ENCODE data around the gene RAB21. TPM values are rescaled to one million over a fixed set of nuclear protein-coding genes. Genes with fewer than 3 reads are reported as not detected.

The RAB21 gene
- total RNA-seq, 4 donors from 2014 or later: 14.1 to 26.6 (median 18.0) TPM

DNA sequence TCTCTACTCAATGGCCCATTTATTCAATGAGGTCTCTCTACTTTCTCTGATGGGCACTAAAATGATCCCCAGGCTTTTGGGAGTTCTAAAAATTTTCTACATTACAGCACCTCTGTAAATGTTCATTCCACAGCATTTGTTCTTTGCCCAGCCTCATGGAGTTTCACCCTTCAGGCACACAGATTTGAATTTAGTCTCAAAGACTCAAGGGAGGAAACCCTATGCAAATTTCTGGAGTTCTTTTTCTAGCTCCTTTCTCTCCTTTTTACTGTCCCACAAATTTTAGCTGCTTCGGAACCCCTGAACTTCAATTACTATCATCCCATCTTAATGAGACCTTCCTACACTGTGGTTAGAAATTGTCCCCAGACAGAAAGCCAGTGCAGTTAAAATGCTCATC, 17.5 kb upstream of the RAB21 start:
- TF ChIP-seq, protein P1, sequence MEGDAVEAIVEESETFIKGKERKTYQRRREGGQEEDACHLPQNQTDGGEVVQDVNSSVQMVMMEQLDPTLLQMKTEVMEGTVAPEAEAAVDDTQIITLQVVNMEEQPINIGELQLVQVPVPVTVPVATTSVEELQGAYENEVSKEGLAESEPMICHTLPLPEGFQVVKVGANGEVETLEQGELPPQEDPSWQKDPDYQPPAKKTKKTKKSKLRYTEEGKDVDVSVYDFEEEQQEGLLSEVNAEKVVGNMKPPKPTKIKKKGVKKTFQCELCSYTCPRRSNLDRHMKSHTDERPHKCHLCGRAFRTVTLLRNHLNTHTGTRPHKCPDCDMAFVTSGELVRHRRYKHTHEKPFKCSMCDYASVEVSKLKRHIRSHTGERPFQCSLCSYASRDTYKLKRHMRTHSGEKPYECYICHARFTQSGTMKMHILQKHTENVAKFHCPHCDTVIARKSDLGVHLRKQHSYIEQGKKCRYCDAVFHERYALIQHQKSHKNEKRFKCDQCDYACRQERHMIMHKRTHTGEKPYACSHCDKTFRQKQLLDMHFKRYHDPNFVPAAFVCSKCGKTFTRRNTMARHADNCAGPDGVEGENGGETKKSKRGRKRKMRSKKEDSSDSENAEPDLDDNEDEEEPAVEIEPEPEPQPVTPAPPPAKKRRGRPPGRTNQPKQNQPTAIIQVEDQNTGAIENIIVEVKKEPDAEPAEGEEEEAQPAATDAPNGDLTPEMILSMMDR (IDR thresholded peaks at IDR 0.05; ENCODE audit: low read depth): no peak

DNA sequence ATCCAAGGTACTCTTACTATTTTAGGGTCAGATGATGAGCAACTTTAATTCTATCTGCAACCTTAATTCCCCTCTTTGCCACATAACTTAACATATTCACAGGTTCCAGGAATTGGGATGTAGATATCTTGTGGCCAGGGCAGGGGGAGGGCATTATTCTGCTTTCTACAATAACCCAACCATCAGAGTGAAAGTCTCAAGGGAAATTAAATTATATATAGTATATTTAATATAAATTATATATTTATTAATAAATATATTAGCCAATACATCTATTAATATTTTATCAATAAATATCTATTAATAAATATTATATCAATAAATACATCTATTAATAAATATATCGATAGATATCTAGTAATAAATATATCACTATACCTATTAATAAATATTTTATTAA, 11.7 kb upstream of the RAB21 start:
- TF ChIP-seq, protein P1 (IDR thresholded peaks at IDR 0.05; ENCODE audit: low read depth): no peak

DNA sequence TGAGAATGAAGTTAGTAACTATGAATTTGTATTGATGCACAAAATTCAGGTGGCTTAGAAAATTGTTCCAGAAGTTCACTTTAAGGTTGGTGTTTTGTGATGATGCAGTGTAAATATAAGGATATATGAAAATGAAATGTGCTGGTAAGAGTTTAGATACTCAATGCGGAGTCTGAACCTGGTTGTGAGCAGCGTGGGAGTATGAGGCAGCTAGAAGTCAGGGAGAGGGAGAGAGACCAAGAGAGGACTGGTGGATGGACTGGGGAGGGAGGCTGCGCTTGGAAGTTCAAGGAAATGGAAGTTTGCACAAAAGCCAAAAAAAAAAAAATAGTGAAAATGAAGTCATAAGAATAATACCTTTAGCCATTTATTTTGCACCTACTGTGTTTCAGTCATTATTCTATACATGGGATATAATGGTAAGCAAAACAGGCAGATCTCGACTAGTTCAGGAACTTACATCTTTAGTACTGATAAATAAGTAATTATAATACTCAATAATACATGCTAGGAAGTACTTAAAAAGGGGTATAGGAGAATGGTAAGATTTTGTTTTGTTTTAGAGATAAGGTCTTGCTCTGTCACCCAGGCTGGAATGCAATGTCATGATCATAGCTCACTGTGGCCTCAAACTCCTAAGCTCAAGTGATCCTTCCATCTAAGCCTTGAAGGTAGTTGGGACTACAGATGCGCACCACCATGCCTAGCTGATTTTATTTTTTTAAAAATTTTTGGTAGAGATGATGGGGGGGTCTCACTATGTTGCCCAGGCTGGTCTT, 10.0 kb upstream of the RAB21 start:
- TF ChIP-seq, protein P1 (IDR thresholded peaks at IDR 0.05; ENCODE audit: low read depth): no peak

DNA sequence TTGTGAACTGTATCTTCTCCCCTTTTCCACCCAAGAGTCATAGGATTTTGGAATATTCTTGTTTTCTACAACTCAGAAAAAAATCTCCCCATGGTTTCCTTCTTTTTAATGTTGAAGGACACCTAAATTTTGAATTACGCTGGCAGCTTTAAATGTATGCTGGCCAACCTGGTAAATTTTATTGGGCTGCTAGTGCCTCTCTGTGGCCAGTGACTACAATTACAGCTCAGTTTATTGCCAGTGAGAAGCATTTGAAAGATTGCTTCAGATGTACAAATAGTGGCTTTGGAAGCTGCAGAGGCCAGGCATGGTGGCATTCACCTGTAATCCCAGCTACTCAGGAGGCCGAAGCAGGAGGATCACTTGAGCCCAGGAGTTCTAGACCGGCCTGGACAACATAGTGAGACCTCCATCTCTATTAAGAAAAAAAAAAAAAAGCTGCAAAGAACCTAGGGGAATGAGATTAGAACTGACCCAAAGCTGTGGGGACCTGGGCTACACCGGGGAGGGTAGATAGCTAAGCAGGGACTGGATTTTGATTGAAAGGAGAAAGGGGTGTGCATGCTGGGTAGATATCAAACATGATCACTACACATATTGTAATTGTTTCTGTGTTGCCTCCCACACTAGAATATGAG, 7.6 kb upstream of the RAB21 start:
- TF ChIP-seq, protein P1 (IDR thresholded peaks at IDR 0.05; ENCODE audit: low read depth): no peak

GRCh38 chr12:71748081-71748850, 6.4 kb upstream of the RAB21 start:
- TF ChIP-seq, protein P1 (IDR thresholded peaks at IDR 0.05; ENCODE audit: low read depth): no peak

GRCh38 chr12:71749666-71750065, 5.0 kb upstream of the RAB21 start:
- TF ChIP-seq, protein P1 (IDR thresholded peaks at IDR 0.05; ENCODE audit: low read depth): no peak

- TF ChIP-seq, protein P1 (IDR thresholded peaks at IDR 0.05; ENCODE audit: low read depth): no peak
These were observed 1.8 kb upstream of the RAB21 start for GRCh38 chr12:71752891-71753290.

Data from subcutaneous adipose tissue (tissue), 4 donors.